Neuronal stem cell (in vitro differentiated cells): ENCODE data around the gene SMPD2.

Experiments used
- DNase-seq: peaks from one replicate; pipeline ENCODE4 v3.0.0-alpha.2; 2013; ENCODE audit warnings: low spot score
- H2AFZ ChIP-seq: one replicate; pipeline ENCODE4 v1.6.1; 2013; ENCODE audit warnings: mild to moderate bottlenecking, low read length, inconsistent platforms
- H2AK5ac ChIP-seq: 2 replicates; pipeline ENCODE4 v1.6.1; 2013; ENCODE audit warnings: low read depth, mild to moderate bottlenecking, inconsistent platforms, low read length, moderate library complexity, mixed read lengths
- H2BK120ac ChIP-seq: 2 replicates; pipeline ENCODE4 v1.6.1; 2013; ENCODE audit warnings: low read depth, mild to moderate bottlenecking, inconsistent platforms, low read length, moderate library complexity, mixed read lengths
- H2BK12ac ChIP-seq: one replicate; pipeline ENCODE4 v1.6.1; 2013; ENCODE audit warnings: low read length, inconsistent platforms
- H2BK15ac ChIP-seq: 2 replicates; pipeline ENCODE4 v1.6.1; 2013; ENCODE audit warnings: mild to moderate bottlenecking, low read length, inconsistent platforms, mixed read lengths
- H2BK5ac ChIP-seq: one replicate; pipeline ENCODE4 v1.6.1; 2013; ENCODE audit warnings: inconsistent platforms, mild to moderate bottlenecking, low read length, moderate library complexity
- H3K14ac ChIP-seq: one replicate; pipeline ENCODE4 v1.6.1; 2013; ENCODE audit warnings: low read length, inconsistent platforms
- H3K18ac ChIP-seq: 2 replicates; pipeline ENCODE4 v1.6.1; 2013; ENCODE audit warnings: low read length, inconsistent platforms
- H3K23ac ChIP-seq: 2 replicates; pipeline ENCODE4 v1.6.1; 2013; ENCODE audit warnings: low read depth, mild to moderate bottlenecking, mixed read lengths, low read length, inconsistent platforms; ENCODE audit not compliant: poor library complexity
- H3K27ac ChIP-seq: replicated peaks from 3 replicates; pipeline ENCODE4 v1.5.1; 2013; ENCODE audit warnings: low read length, inconsistent platforms
- H3K27me3 ChIP-seq, 3 experiments: 2 replicates each; pipeline ENCODE4 v1.6.1; 2013; ENCODE audit warnings: low read length in 3 of 3, mild to moderate bottlenecking in 2 of 3, inconsistent platforms in 1 of 3, low read depth in 1 of 3, mixed read lengths in 1 of 3, moderate library complexity in 1 of 3; ENCODE audit not compliant: control insufficient read depth in 3 of 3, insufficient read depth in 3 of 3
- H3K36me3 ChIP-seq, 2 donors: replicated peaks in 1 of 2; 2 replicates each; pipeline ENCODE4 v1.6.1; 2013; ENCODE audit warnings: low read length in 2 of 2; ENCODE audit not compliant: control insufficient read depth in 2 of 2, insufficient read depth in 2 of 2
- H3K4ac ChIP-seq: 2 replicates; pipeline ENCODE4 v1.6.1; 2013; ENCODE audit warnings: inconsistent platforms, mild to moderate bottlenecking, low read length, moderate library complexity
- H3K4me1 ChIP-seq, 2 donors: 1 replicate in 1 of 2; 2 replicates in 1 of 2; pipeline ENCODE4 v1.6.1; 2013; ENCODE audit warnings: low read length in 2 of 2, low read depth in 1 of 2; ENCODE audit not compliant: control insufficient read depth in 2 of 2, insufficient read depth in 1 of 2
- H3K4me2 ChIP-seq: one replicate; pipeline ENCODE4 v1.6.1; 2013; ENCODE audit warnings: mild to moderate bottlenecking, low read length, inconsistent platforms; ENCODE audit not compliant: insufficient read depth, poor library complexity, severe bottlenecking
- H3K4me3 ChIP-seq, 2 donors: 2 replicates each; pipeline ENCODE4 v1.5.1; 2013; ENCODE audit warnings: low read length in 2 of 2, mild to moderate bottlenecking in 2 of 2, inconsistent platforms in 1 of 2, moderate library complexity in 1 of 2
- H3K79me1 ChIP-seq: one replicate; pipeline ENCODE4 v1.6.1; 2013; ENCODE audit warnings: low read depth, mild to moderate bottlenecking, inconsistent platforms, low read length, moderate library complexity
- H3K9ac ChIP-seq: one replicate; pipeline ENCODE4 v1.6.1; 2013; ENCODE audit warnings: mild to moderate bottlenecking, low read depth, low read length, inconsistent platforms; ENCODE audit not compliant: poor library complexity
- H3K9me3 ChIP-seq, 2 donors: replicated peaks in 1 of 2; 2 replicates each; pipeline versions ENCODE3 to v1.6.1; 2013; ENCODE audit warnings: low read length in 2 of 2, mild to moderate bottlenecking in 2 of 2, inconsistent platforms in 1 of 2, low read depth in 1 of 2, mixed read lengths in 1 of 2, moderate library complexity in 1 of 2; ENCODE audit not compliant: control insufficient read depth in 2 of 2, insufficient read depth in 1 of 2
- H4K8ac ChIP-seq: one replicate; pipeline ENCODE4 v1.6.1; 2013; ENCODE audit warnings: low read depth, mild to moderate bottlenecking, inconsistent platforms, low read length, moderate library complexity
- H4K91ac ChIP-seq: one replicate; pipeline ENCODE4 v1.6.1; 2013; ENCODE audit warnings: low read length, low read depth, mild to moderate bottlenecking, inconsistent platforms; ENCODE audit not compliant: poor library complexity
- WGBS, 2 donors: extraction: QIAGEN DNeasy Blood & Tissue Kit; methylation state at CpG; one replicate each; pipeline ENCODE4 v1.1.7; 2013; ENCODE audit warnings: missing lambda C conversion rate in 2 of 2, mixed read lengths in 1 of 2; ENCODE audit not compliant: insufficient read length in 2 of 2, insufficient replicate concordance in 1 of 2; ENCODE audit errors: extremely low coverage in 2 of 2; 5-methylcytosine and 5-hydroxymethylcytosine counted together

The SMPD2 gene

GRCh38 chr6:109417646-109418045 is 22.9 kb upstream of the SMPD2 start:
- H2BK5ac ChIP-seq, result no peak overlapping the region
- H2BK15ac ChIP-seq, result no peak overlapping the region
- H3K27me3 ChIP-seq, result no peaks in the 10 kb centered on the region
- no peak overlapping the region for H2BK120ac ChIP-seq
- DNase-seq, result no peak
- H3K9ac ChIP-seq, result no peak overlapping the region
- H3K36me3 ChIP-seq, result no peaks in the 10 kb centered on the region
- H2AK5ac ChIP-seq, result no peak overlapping the region
- WGBS, 2 donors, result no CpG with 5 or more reads among the region's 4 CpGs
- H4K91ac ChIP-seq, result no peak overlapping the region
- no peak overlapping the region for H3K18ac ChIP-seq
- no peak overlapping the region for H3K27ac ChIP-seq
- H3K9me3 ChIP-seq, result no peaks in the 10 kb centered on the region
- H3K14ac ChIP-seq, result no peak overlapping the region
- no peak overlapping the region for H3K4me3 ChIP-seq
- H2AFZ ChIP-seq, result no peak overlapping the region
- no peak overlapping the region for H3K4ac ChIP-seq
- H3K23ac ChIP-seq, result no peak overlapping the region
- no peaks in the 10 kb centered on the region for H3K79me1 ChIP-seq
- H3K4me2 ChIP-seq, result no peak overlapping the region
- no peak overlapping the region for H2BK12ac ChIP-seq
- no peak overlapping the region for H4K8ac ChIP-seq
- H3K4me1 ChIP-seq, result no peaks in the 10 kb centered on the region

DNA sequence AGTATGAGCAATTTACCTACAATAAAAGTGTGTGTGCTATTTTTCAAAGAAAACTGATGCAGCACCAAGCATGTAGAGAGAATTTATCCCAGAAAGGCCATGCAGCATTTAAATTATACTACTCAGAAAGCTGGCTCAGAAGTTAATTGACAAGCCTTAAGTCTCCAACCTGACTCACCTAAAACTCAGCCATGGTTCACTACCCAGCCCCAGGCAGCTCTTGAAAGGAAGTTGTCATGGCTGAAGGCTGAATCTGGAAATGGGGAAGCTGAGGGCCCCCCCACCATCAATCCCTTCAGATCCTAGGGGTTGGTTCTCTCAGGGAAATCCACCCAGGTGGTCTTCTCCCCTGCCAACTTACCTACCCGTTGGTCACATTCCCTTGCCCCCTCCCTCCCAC is 19.8 kb upstream of the SMPD2 start:
- Histone ChIP-seq H4K91ac (no peak overlapping the region), H3K4me1 (peaks cover 0 to 3% of the 10 kb centered on the region in 2 donors), H3K27ac (no peak overlapping the region), H2BK15ac (no peak overlapping the region), H4K8ac (no peak overlapping the region), H2AFZ (no peak overlapping the region), H3K18ac (no peak overlapping the region), H2BK12ac (no peak overlapping the region), H3K4me2 (no peak overlapping the region), H2BK120ac (no peak overlapping the region), H3K27me3 (no peaks in the 10 kb centered on the region), H3K23ac (no peak overlapping the region), H3K4ac (no peak overlapping the region), H3K4me3 (no peak overlapping the region), H3K9ac (no peak overlapping the region), H3K36me3 (no peaks in the 10 kb centered on the region), H3K79me1 (no peaks in the 10 kb centered on the region), H3K9me3 (no peaks in the 10 kb centered on the region), H2AK5ac (no peak overlapping the region), H2BK5ac (no peak overlapping the region), H3K14ac (no peak overlapping the region)
- WGBS, 2 donors, result no CpG with 5 or more reads among the region's 1 CpG
- no peak for DNase-seq

DNA sequence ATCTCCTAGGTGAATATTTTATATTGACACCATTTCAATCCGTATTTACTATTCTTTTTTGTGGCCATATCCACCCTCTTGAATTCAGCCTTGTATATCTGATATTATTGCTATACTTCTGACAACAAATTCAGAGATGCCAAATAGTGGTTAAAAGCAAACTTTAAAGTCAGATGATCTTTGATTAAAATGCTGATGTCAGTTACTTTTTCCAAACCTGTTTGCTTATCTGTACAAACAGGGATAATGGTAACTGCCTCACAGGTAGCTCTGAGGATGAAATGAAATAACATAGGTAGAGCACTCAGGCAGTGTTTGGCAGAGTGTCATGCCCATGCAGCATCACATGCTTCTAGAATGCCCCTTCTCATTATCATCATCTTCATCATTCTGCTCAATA is 19.3 kb upstream of the SMPD2 start:
- H3K9me3 ChIP-seq, result no peaks in the 10 kb centered on the region
- H2BK15ac ChIP-seq, result no peak overlapping the region
- no peak overlapping the region for H2AFZ ChIP-seq
- no peaks in the 10 kb centered on the region for H3K27me3 ChIP-seq
- H3K79me1 ChIP-seq, result no peaks in the 10 kb centered on the region
- no peak overlapping the region for H3K9ac ChIP-seq
- H3K4me2 ChIP-seq, result no peak overlapping the region
- DNase-seq, result no peak
- no peak overlapping the region for H4K91ac ChIP-seq
- no peak overlapping the region for H3K23ac ChIP-seq
- WGBS, 2 donors, result no CpG with 5 or more reads among the region's 1 CpG
- no peak overlapping the region for H4K8ac ChIP-seq
- no peak overlapping the region for H3K14ac ChIP-seq
- no peaks in the 10 kb centered on the region for H3K36me3 ChIP-seq
- H3K18ac ChIP-seq, result no peak overlapping the region
- H2BK12ac ChIP-seq, result no peak overlapping the region
- no peak overlapping the region for H2AK5ac ChIP-seq
- no peak overlapping the region for H3K4me3 ChIP-seq
- no peak overlapping the region for H2BK120ac ChIP-seq
- H3K27ac ChIP-seq, result no peak overlapping the region
- H3K4me1 ChIP-seq, result peaks cover 0 to 3% of the 10 kb centered on the region in 2 donors
- H3K4ac ChIP-seq, result no peak overlapping the region
- no peak overlapping the region for H2BK5ac ChIP-seq

DNA sequence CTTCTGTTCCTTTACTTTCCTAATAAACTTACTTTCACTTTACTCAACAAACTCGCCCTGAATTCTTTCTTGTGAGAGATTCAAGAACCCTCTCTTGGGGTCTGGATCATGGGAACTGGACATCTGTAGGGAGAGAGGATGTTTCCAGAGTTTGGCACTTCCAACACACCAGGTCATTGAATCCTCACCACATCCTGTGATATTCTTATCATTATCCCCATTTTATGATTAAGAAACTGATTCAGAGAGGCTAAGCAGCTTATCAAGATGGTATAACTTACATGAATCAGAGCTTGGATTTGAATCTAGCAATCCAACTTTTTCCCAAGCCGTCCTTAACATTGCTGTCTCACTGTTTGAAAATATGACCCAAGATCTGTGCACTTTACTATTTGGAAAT is 15.6 kb upstream of the SMPD2 start:
- Histone ChIP-seq H2BK5ac (no peak overlapping the region), H4K91ac (no peak overlapping the region), H3K27me3 (no peaks in the 10 kb centered on the region), H3K4ac (no peak overlapping the region), H3K27ac (no peak overlapping the region), H3K23ac (no peak overlapping the region), H3K9me3 (no peaks in the 10 kb centered on the region), H4K8ac (no peak overlapping the region), H2BK15ac (no peak overlapping the region), H3K14ac (no peak overlapping the region), H3K4me1 (peaks cover 0 to 3% of the 10 kb centered on the region in 2 donors), H3K79me1 (no peaks in the 10 kb centered on the region), H3K4me2 (no peak overlapping the region), H3K36me3 (no peaks in the 10 kb centered on the region), H2BK12ac (no peak overlapping the region), H3K4me3 (no peak overlapping the region), H2AK5ac (no peak overlapping the region), H3K18ac (no peak overlapping the region), H2AFZ (no peak overlapping the region), H2BK120ac (no peak overlapping the region), H3K9ac (no peak overlapping the region)
- DNase-seq, result no peak
- no CpG with 5 or more reads among the region's 2 CpGs for WGBS, 2 donors
